K562 (cell line): ENCODE data around the gene ANKRD13A. TPM values are rescaled to one million over a fixed set of nuclear protein-coding genes. Genes with fewer than 3 reads are reported as not detected.

ENCODE experiments used
- ATAC-seq: fragments of 200-7000 bp; cut with Tn5 transposase; 3 replicates; pipeline ENCODE4 v1.9.1; 2020; ENCODE audit warnings: moderate library complexity
- BruUV-seq: library from RNA; stranded (reverse); fragments of 400-500 nt; replicated peaks from 2 replicates; lab custom pipeline; 2021; lab: Mats Ljungman, UMichigan
- CTCF ChIA-PET: fragments of 300-600 bp; formaldehyde crosslinking; extraction: SDS; loops from one replicate; lab custom pipeline; 2021; ENCODE audit warnings: low intra/inter-chr PET ratio; lab: Yijun Ruan, JAX
- POLR2A ChIA-PET: fragments of 300-600, 350-650 bp; sonication (Branson Sonifier 250); formaldehyde crosslinking; extraction: SDS; loops from one replicate; lab custom pipeline; 2021; ENCODE audit warnings: antibody characterized with exemption, inconsistent platforms; lab: Yijun Ruan, JAX
- DNase-seq, 4 experiments: peaks; one replicate each; pipeline versions ENCODE4 v3.0.0 to v3.0.0-alpha.2; 2011 to 2018; ENCODE audit warnings: low spot score in 3 of 4, mixed read lengths in 3 of 4; ENCODE audit errors: extremely low read depth in 1 of 4
- FAIRE-seq: peaks from 2 replicates; lab custom pipeline; 2011; peaks lifted over from hg19 to GRCh38; lab: Jason Lieb, UNC
- H2AFZ ChIP-seq: 2 replicates; pipeline ENCODE4 v1.6.0; 2011; ENCODE audit warnings: low read depth, low read length, control low read depth, inconsistent platforms
- H3K27ac ChIP-seq: fragments of 200-600 bp; 3 replicates; pipeline ENCODE4 v1.8.0; 2011; ENCODE audit warnings: low read depth, mild to moderate bottlenecking, control low read depth, inconsistent platforms, low read length, moderate library complexity, mixed read lengths; ENCODE audit errors: extremely low read depth
- H3K27me3 ChIP-seq, 2 experiments: fragments of 300-600 bp in 1 of 2; 2 replicates in 1 of 2; 3 replicates in 1 of 2; pipeline versions ENCODE4 v1.6.0 to v1.8.0; 2011; ENCODE audit warnings: inconsistent platforms in 2 of 2, low read length in 2 of 2, mild to moderate bottlenecking in 1 of 2, mixed read lengths in 1 of 2, moderate library complexity in 1 of 2; ENCODE audit not compliant: control insufficient read depth in 2 of 2, insufficient read depth in 2 of 2
- H3K36me3 ChIP-seq: fragments of 300-600 bp; 3 replicates; pipeline ENCODE4 v1.8.0; 2011; ENCODE audit warnings: mild to moderate bottlenecking, low read length, inconsistent platforms; ENCODE audit not compliant: control insufficient read depth, insufficient read depth
- H3K4me1 ChIP-seq, 2 experiments: fragments of 200-600 bp in 1 of 2; replicated peaks in 1 of 2; 2 replicates in 1 of 2; 3 replicates in 1 of 2; pipeline versions ENCODE4 v1.5.1 to v1.8.0; 2011; ENCODE audit warnings: inconsistent platforms in 2 of 2, low read length in 2 of 2, mild to moderate bottlenecking in 1 of 2, mixed read lengths in 1 of 2, moderate library complexity in 1 of 2; ENCODE audit not compliant: control insufficient read depth in 2 of 2, insufficient read depth in 2 of 2
- H3K4me2 ChIP-seq: 2 replicates; pipeline ENCODE4 v1.6.1; 2011; ENCODE audit warnings: low read length, control low read depth, inconsistent platforms, mixed read lengths; ENCODE audit not compliant: insufficient read depth
- H3K4me3 ChIP-seq: fragments of 200-600 bp; sonication (generic), shearing (Covaris generic); 2 replicates; pipeline ENCODE4 v1.5.1; 2016; ENCODE audit warnings: control low read depth, inconsistent platforms
- H3K79me2 ChIP-seq: fragments of 200-600 bp; 3 replicates; pipeline ENCODE4 v1.8.0; 2011; ENCODE audit warnings: low read length, inconsistent platforms; ENCODE audit not compliant: control insufficient read depth, insufficient read depth
- H3K9ac ChIP-seq, 2 experiments: 2 replicates each; pipeline versions ENCODE4 v1.6.0 to v1.6.1; 2011; ENCODE audit warnings: low read depth in 2 of 2, low read length in 2 of 2, control low read depth in 1 of 2, inconsistent platforms in 1 of 2, mild to moderate bottlenecking in 1 of 2, mixed read lengths in 1 of 2; ENCODE audit not compliant: insufficient read depth in 1 of 2
- H3K9me1 ChIP-seq: one replicate; pipeline ENCODE4 v1.6.0; 2011; ENCODE audit warnings: inconsistent platforms, mild to moderate bottlenecking, low read length, moderate library complexity; ENCODE audit not compliant: control insufficient read depth, insufficient read depth
- H3K9me3 ChIP-seq: replicated peaks from 2 replicates; pipeline ENCODE4 v1.5.1; 2011; ENCODE audit warnings: low read depth, low read length, inconsistent platforms; ENCODE audit not compliant: control insufficient read depth, insufficient read depth
- H4K20me1 ChIP-seq: replicated peaks from 2 replicates; pipeline ENCODE4 v1.6.1; 2011; ENCODE audit warnings: low read length, inconsistent platforms, mixed read lengths; ENCODE audit not compliant: control insufficient read depth, insufficient read depth
- BCOR ChIP-seq: fragments of 450-650 bp; IDR thresholded peaks from 2 replicates; pipeline ENCODE4 v1.6.1; 2016
- BMI1 ChIP-seq: fragments of 150-350 bp; IDR thresholded peaks from 2 replicates; pipeline ENCODE4 v1.6.1; 2014; ENCODE audit warnings: low read length
- CBFA2T3 ChIP-seq: fragments of 450-650 bp; IDR thresholded peaks from 2 replicates; pipeline ENCODE4 v1.6.1; 2017
- KDM1A ChIP-seq, 2 experiments: fragments of 450-650 bp; IDR thresholded peaks; 2 replicates each; pipeline ENCODE4 v1.6.1; 2016; ENCODE audit warnings: mild to moderate bottlenecking in 2 of 2
- RBBP5 ChIP-seq: fragments of 200-600 bp; sonication (generic); IDR thresholded peaks from 2 replicates; pipeline ENCODE4 v1.6.1; 2012; ENCODE audit warnings: borderline replicate concordance, mild to moderate bottlenecking, low read length, control low read depth, inconsistent platforms; ENCODE audit not compliant: insufficient read depth, poor library complexity, severe bottlenecking
- SMARCA5 ChIP-seq: fragments of 450-650 bp; IDR thresholded peaks from 2 replicates; pipeline ENCODE4 v1.6.1; 2016
- ZNF121 ChIP-seq: sonication (generic); formaldehyde crosslinking; conservative IDR thresholded peaks from 2 replicates; pipeline ENCODE4 v1.8.0; 2022; ENCODE audit warnings: missing genetic modification reagents
- ZNF133 ChIP-seq: fragments of 250-450 bp; sonication (Bioruptor Pico); IDR thresholded peaks from 2 replicates; pipeline ENCODE4 v1.4.0; 2020; ENCODE audit warnings: mild to moderate bottlenecking
- ZNF146 ChIP-seq: IDR thresholded peaks from one replicate; pipeline ENCODE4 v1.6.1; 2018; ENCODE audit warnings: missing compliant biosample characterization; ENCODE audit not compliant: unreplicated experiment
- WGBS: fragments of 100-300 bp; shearing (Covaris generic); methylation state at CpG from one replicate; pipeline ENCODE4 v1.1.6; 2016; ENCODE audit warnings: low coverage, mixed read lengths; ENCODE audit not compliant: insufficient coverage; ENCODE audit errors: missing lambda C conversion rate; 5-methylcytosine and 5-hydroxymethylcytosine counted together
- in situ Hi-C: fragments of 300-500 bp; cut with MboI; formaldehyde crosslinking; loops from 4 replicates; pipeline ENCODE4 v1.15.0; 2018; ENCODE audit warnings: inconsistent platforms, mixed read lengths
- intact Hi-C: fragments of 100-400 bp; cut with micrococcal nuclease; formaldehyde crosslinking; loops from 2 replicates; pipeline ENCODE4 v1.14.2; 2022
- polyA plus RNA-seq, 8 experiments: library from polyadenylated mRNA; depleted of rRNA in 4 of 8; stranded (reverse) in 5 of 8; unstranded in 3 of 8; fragments of >200 nt; fragmentation: Nextera tagmentation in 2 of 8; fragmentation: Illumina TruSeq in 1 of 8; extraction: Ambion mirVana in 2 of 8; extraction: Trizol in 1 of 8; gene quantifications; 2 replicates each; pipeline versions ENCODE4 v1.2.1 to v1.2.3, GENCODE V29; 2011 to 2014; ENCODE audit warnings: inconsistent platforms in 1 of 8, missing spikeins in 1 of 8
- total RNA-seq, 7 experiments: library from RNA; depleted of rRNA in 6 of 7; stranded (reverse); fragments of >200 nt in 6 of 7; fragmentation: Illumina TruSeq in 2 of 7; extraction: Trizol in 2 of 7; gene quantifications; 2 replicates each; pipeline versions ENCODE4 v1.2.1 to v1.2.3, GENCODE V29; 2011 to 2021; ENCODE audit warnings: low replicate concordance in 1 of 7
- TF ChIP-seq, protein P1 (sequence below): sonication (generic); formaldehyde crosslinking; IDR thresholded peaks from 2 replicates; pipeline ENCODE4 v1.8.1; 2023; ENCODE audit warnings: mild to moderate bottlenecking, missing genetic modification reagents

ANKRD13A gene
- total and polyA plus RNA-seq, 9 of the 15 experiments (the other 6 are each of a cell fraction or from before 2014, with no cell fraction given) = 5.0 to 55.0 (median 41.5) TPM

DNA sequence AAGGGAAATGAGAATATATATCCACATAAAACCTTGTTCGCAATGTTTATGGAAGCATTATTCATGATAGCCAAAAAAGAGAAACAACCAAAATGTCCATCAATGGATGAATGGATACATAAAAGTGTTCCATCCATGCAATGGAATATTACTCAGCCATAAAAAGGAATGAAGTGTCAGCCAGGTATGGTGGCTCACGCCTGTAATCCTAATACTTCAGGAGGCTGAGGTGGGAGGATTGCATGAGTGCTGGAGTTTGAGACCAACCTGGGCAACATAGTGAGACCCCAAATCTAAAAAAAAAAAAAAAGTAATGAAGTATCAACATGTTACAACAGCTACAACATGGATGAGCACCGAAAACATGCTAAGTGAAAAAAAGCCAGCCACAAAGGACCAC is 72.7 kb downstream of the ANKRD13A start:
- ATAC-seq (no peak), DNase-seq (no peak), FAIRE-seq (no peak)
- Histone ChIP-seq H3K9ac (no peak overlapping the region), H4K20me1 (no peaks in the 10 kb centered on the region), H3K79me2 (no peaks in the 10 kb centered on the region), H3K4me3 (no peak overlapping the region), H3K9me3 (no peaks in the 10 kb centered on the region), H3K36me3 (no peaks in the 10 kb centered on the region), H3K4me1 (peaks cover 10 to 19% of the 10 kb centered on the region in 2 experiments; a peak in 4 of 5 replicates), H3K4me2 (no peak overlapping the region), H2AFZ (no peak overlapping the region), H3K27me3 (no peaks in the 10 kb centered on the region), H3K9me1 (no peaks in the 10 kb centered on the region), H3K27ac (no peak overlapping the region)
- intact Hi-C loops = no loop called here
- no TSS peak for BruUV-seq
- WGBS = 49% methylated on average over 3 of the region's 3 CpGs
- ChIA-PET POLR2A (interaction anchor here (0.6 kb wide), 1 partner anchor 259 kb away, joined by 3 read pairs; no protein-coding TSS in a partner anchor), CTCF (interaction anchor here (0.7 kb wide), 1 partner anchor 19 kb away, joined by 3 read pairs; no protein-coding TSS in a partner anchor)
- peak; percentile 43; the same call in 1 of the 2 replicates for TF ChIP-seq SMARCA5
- TF ChIP-seq BCOR = peak; percentile 67; the same call in 1 of the 2 replicates
- no peak for TF ChIP-seq ZNF133
- peak in 1 of 2 experiments; percentile 56; a peak in 2 of 4 replicates for TF ChIP-seq KDM1A (IDR thresholded peaks at IDR 0.05)
- TF ChIP-seq, protein P1, sequence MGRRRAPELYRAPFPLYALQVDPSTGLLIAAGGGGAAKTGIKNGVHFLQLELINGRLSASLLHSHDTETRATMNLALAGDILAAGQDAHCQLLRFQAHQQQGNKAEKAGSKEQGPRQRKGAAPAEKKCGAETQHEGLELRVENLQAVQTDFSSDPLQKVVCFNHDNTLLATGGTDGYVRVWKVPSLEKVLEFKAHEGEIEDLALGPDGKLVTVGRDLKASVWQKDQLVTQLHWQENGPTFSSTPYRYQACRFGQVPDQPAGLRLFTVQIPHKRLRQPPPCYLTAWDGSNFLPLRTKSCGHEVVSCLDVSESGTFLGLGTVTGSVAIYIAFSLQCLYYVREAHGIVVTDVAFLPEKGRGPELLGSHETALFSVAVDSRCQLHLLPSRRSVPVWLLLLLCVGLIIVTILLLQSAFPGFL (CRISPR knock-in tag) = no peak
- no peak for TF ChIP-seq BMI1
- peak; percentile 73 for TF ChIP-seq ZNF146 (CRISPR knock-in tag)
- no peak for TF ChIP-seq RBBP5
- peak; percentile 87 for TF ChIP-seq ZNF121
- TF ChIP-seq CBFA2T3 = no peak
- in situ Hi-C loops = no loop called here
